ENCODE measurements around the gene SLC22A31.

The SLC22A31 gene

GRCh38 chr16:89159850-89160354, 40.4 kb downstream of the SLC22A31 start:
- no peak for ATAC-seq

GRCh38 chr16:89159066-89159849, 41.1 kb downstream of the SLC22A31 start:
- ATAC-seq: no peak
- TF ChIP-seq PPARA (CRISPR knock-in tag; IDR thresholded peaks at IDR 0.05; ENCODE audit: borderline replicate concordance): no peak

More at GRCh38 chr16:89159850-89160354, 40.4 kb downstream of the SLC22A31 start:
- TF ChIP-seq OSR1 (CRISPR knock-in tag; IDR thresholded peaks at IDR 0.05) (no peak), RARB (CRISPR knock-in tag; IDR thresholded peaks at IDR 0.05) (no peak), ZNF565 (CRISPR knock-in tag; conservative IDR thresholded peaks at IDR 0.05; ENCODE audit: low read depth) (no peak), ZNF8 (CRISPR knock-in tag; IDR thresholded peaks at IDR 0.05) (no peak)
- TF ChIP-seq, protein P1, sequence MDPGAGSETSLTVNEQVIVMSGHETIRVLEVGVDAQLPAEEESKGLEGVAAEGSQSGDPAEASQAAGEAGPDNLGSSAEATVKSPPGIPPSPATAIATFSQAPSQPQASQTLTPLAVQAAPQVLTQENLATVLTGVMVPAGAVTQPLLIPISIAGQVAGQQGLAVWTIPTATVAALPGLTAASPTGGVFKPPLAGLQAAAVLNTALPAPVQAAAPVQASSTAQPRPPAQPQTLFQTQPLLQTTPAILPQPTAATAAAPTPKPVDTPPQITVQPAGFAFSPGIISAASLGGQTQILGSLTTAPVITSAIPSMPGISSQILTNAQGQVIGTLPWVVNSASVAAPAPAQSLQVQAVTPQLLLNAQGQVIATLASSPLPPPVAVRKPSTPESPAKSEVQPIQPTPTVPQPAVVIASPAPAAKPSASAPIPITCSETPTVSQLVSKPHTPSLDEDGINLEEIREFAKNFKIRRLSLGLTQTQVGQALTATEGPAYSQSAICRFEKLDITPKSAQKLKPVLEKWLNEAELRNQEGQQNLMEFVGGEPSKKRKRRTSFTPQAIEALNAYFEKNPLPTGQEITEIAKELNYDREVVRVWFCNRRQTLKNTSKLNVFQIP (CRISPR knock-in tag; IDR thresholded peaks at IDR 0.05; ENCODE audit: borderline replicate concordance, low read depth): no peak

DNA sequence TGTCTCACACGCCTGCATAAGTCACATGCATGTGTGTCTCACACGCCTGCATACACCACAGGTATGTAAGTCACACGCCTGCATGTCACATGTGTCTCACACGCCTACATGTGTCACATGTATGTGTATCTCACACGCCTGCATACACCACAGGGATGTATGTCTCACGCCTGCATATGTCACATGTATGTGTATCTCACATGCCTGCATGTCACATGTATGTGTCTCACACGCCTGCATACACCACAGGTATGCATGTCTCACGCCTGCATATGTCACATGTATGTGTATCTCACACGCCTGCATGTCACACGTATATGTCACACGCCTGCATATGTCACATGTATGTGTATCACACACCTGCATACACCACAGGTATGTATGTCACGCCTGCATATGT, 42.6 kb downstream of the SLC22A31 start:
- TF ChIP-seq CSDC2 (CRISPR knock-in tag; IDR thresholded peaks at IDR 0.05) (no peak), TOX (CRISPR knock-in tag; IDR thresholded peaks at IDR 0.05; ENCODE audit: borderline replicate concordance) (no peak), ZFP3 (CRISPR knock-in tag; IDR thresholded peaks at IDR 0.05) (no peak)
- TF ChIP-seq, protein P2, sequence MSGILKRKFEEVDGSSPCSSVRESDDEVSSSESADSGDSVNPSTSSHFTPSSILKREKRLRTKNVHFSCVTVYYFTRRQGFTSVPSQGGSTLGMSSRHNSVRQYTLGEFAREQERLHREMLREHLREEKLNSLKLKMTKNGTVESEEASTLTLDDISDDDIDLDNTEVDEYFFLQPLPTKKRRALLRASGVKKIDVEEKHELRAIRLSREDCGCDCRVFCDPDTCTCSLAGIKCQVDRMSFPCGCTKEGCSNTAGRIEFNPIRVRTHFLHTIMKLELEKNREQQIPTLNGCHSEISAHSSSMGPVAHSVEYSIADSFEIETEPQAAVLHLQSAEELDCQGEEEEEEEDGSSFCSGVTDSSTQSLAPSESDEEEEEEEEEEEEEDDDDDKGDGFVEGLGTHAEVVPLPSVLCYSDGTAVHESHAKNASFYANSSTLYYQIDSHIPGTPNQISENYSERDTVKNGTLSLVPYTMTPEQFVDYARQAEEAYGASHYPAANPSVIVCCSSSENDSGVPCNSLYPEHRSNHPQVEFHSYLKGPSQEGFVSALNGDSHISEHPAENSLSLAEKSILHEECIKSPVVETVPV (CRISPR knock-in tag; IDR thresholded peaks at IDR 0.05): no peak
- ATAC-seq: no peak

- peak; percentile 14 for ATAC-seq
- TF ChIP-seq BACH2 (CRISPR knock-in tag; IDR thresholded peaks at IDR 0.05; ENCODE audit: borderline replicate concordance): no peak
- TF ChIP-seq ZNF565 (CRISPR knock-in tag; conservative IDR thresholded peaks at IDR 0.05; ENCODE audit: low read depth): no peak
- no peak for TF ChIP-seq ZNF8 (CRISPR knock-in tag; IDR thresholded peaks at IDR 0.05)
- TF ChIP-seq ESRRG (CRISPR knock-in tag; IDR thresholded peaks at IDR 0.05): no peak
- no peak for TF ChIP-seq ZFP3 (CRISPR knock-in tag; IDR thresholded peaks at IDR 0.05)
- TF ChIP-seq, protein P3, sequence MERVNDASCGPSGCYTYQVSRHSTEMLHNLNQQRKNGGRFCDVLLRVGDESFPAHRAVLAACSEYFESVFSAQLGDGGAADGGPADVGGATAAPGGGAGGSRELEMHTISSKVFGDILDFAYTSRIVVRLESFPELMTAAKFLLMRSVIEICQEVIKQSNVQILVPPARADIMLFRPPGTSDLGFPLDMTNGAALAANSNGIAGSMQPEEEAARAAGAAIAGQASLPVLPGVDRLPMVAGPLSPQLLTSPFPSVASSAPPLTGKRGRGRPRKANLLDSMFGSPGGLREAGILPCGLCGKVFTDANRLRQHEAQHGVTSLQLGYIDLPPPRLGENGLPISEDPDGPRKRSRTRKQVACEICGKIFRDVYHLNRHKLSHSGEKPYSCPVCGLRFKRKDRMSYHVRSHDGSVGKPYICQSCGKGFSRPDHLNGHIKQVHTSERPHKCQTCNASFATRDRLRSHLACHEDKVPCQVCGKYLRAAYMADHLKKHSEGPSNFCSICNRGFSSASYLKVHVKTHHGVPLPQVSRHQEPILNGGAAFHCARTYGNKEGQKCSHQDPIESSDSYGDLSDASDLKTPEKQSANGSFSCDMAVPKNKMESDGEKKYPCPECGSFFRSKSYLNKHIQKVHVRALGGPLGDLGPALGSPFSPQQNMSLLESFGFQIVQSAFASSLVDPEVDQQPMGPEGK (CRISPR knock-in tag; IDR thresholded peaks at IDR 0.05; ENCODE audit: borderline replicate concordance): no peak
- TF ChIP-seq CSDC2 (CRISPR knock-in tag; IDR thresholded peaks at IDR 0.05): no peak
- no peak for TF ChIP-seq TSHZ2 (CRISPR knock-in tag; IDR thresholded peaks at IDR 0.05)
Measured at GRCh38 chr16:89156740-89157645, 43.3 kb downstream of the SLC22A31 start.
